Measurements from ENCODE around the gene ASB1.

- TF ChIP-seq SP2 (tag by site-specific recombination; IDR thresholded peaks at IDR 0.05) (no peak), ZNF585B (tag by site-specific recombination; IDR thresholded peaks at IDR 0.05) (no peak), ZNF114 (tag by site-specific recombination; IDR thresholded peaks at IDR 0.05) (no peak)
Measured at GRCh38 chr2:238465487-238466242, 38.9 kb downstream of the ASB1 start.

All from HEK293 (cell line).